GM19193 (cell line): Measurements from ENCODE around the gene GRIK5.

ENCODE experiments used
- POLR2A ChIP-seq: IDR thresholded peaks from 4 replicates; pipeline ENCODE4 v1.6.1; 2011; ENCODE audit not compliant: insufficient read depth, insufficient read length; ENCODE audit errors: extremely low read depth

GRIK5 gene

DNA sequence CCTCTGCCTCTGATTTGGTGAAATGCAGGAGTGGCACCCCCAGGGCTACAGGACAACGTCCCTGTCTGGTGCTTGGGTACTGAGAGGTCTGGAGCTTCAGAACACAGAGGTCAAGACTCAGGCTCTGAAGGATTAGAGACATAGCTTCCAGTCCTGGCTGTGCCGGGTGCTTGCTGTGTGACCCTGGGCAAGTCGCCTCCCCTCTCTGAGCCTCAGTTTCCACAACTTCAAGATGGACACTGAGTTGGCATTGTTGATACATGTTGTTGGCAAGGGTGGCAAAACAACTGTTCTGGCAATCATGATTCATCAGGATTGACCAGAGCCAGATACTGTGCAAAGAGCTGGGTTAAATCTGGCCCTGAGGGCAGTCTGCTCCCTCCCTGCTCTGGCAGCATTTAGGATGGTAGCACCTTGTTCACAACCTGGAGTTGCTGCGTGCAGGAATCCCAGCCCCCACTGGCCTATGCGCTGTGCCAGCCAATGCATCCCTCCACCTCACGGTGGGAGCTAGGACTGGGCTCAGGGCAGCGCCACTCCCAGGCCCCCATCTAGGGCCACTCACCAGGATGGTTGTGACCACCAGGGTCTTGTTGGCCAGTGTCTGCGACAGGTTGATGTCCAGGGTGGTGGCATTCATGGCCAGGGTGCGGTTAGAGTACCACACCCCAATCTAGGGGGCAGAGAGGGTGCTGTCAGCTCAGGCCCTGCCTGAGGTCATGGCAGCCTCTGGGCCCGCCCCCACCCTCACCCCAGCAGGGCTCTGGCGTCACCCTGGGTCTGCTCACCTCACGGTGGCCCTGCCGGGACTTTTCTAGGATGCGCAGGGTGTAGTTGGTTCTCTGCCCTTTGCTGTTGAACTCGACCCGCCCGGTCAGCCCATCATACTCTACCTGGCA lies 16.7 kb downstream of the GRIK5 start:
- no peak for TF ChIP-seq POLR2A

DNA sequence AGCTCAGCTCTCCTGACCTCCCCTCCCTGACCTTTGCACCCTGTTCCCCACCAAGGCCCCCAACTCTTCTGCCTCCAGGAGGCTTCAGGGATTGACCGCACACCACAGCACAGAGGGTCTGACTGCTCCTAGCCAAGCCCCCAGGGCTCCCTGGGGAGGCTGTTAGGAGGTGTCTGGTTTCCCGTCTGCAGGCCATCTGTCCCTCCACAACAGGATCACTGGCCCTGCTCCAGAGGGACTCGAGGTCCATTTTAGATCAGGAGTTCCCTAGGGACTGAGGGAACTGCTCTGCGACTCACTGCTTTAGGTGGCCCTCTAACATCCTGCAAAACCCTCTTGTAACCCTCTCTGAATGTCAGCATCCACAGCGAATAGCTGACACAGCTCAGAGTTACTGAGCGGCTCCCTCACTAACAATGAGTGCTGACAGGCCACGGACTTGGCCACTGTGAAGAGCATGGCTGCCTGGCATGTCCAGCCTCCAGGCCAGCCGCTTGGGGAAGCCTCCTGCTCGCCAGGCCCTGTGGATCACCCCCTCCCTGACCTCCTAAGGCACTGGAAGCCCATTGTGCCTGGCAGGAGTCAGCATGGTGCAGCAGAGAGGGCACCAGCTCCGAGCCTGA lies 17.7 kb downstream of the GRIK5 start:
- no peak for TF ChIP-seq POLR2A

DNA sequence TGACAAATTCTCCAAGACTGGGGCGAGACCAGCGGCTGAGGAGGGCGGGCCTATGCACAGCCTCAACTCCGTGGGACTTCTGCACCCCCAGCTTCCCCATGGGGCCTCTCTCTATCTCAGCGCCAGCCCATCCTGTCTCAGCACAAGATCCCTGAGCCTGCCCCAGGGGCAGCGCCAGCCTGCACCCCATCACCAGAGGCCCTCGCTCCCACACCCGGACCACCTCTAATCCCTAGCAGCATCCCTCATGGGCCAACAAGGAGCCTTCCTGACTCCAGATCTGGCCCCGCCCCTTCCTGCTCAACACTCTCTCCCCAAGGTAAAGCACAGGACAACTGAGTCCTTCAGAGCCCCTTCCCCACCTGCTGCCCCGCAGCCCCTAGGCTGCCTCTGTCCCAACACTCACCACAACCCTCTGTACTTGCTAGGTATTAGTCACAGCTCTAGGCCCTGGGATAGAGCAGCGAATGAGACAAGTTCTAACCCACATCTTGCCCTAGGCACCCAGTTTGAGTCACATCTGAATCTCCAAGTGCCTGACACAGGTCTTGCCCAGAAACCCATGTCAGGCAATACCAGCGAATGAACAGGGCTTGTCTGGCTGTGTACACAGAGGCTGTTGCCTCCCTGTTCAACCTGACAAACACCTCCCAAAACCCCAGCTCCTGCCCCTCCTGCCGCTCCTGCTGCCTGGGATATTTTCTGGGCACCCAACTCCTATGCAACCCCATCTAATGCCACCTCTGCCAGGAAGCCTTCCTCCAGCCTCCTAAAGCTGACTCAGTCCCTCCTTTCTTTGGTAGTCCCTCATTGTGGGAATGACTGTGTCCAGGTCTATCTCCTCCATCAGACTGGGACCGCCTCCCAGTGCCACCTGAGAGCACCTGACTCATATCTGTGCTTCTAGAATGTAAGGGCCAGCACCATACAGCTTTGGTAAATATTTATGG lies 18.6 kb downstream of the GRIK5 start:
- no peak for TF ChIP-seq POLR2A

DNA sequence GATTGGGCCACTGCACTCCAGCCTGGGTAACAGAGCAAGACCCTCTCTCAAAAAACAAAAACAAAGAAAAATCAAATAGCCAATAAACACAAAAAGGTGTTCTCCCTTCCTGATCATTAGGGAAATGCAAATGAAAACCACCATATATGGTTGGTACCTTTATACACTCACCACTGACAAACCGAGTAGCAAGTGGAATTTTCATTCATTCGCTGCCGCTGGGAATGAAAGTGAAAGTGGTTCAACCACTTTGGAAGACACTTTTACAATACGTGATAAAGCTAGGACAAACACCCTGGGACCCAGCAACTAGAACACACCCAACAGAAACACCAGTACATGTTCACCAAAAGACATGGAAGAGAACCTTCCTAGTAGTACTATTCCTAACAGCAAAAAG lies 21.0 kb downstream of the GRIK5 start:
- no peak for TF ChIP-seq POLR2A

DNA sequence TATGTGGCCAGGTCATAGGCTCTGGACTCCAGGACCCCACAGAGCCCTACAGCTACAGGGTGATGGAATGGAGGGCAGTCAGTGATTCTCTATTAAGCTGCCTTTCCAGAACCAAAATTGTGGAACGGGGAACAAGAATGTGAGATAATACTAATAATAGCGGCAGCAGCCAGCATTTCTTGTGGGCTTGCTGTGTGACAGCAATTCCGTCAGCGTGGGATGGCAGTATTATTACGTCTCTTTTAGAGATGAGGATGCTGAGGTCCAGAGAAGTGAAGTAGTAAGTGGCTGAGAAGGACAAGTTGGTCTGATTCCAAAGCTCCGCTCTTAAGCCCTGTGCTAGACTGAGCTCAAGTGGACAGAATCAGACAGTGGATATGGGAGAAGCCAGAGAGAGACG lies 24.4 kb downstream of the GRIK5 start:
- TF ChIP-seq POLR2A, result no peak

DNA sequence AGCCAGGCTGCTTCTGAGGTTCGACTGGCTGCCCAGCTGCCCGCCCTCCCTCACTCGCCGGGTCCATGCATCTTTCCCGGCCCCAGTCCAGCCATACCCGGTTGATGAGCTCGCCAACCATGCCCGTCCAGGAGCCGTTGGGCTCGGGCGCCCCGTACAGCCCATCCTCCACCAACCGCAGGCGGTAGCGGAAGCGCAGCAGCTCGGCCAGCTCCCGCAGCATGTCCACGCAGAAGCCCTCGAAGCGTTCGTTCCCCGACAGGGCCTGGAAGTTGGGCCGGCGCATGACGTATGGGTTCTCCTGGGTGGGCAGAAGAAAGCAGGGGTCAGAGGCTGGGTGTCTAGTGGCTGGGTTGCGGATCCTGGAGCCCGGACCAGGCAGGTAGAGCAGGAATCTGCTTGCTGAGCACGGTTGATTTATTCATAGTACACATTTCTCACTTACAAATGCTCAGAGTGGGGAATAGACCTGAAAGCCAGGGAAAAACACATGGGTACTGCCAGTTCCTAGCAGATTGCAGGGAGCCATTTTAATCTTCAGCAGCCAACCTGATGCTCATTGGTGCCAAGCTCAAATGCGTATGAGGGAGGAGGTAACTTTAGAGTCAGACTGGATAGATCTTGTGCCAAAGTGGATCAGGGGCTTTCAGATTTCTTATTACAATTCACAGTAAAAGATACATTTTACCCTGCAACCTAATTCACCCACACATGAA lies 27.4 kb downstream of the GRIK5 start:
- no peak for TF ChIP-seq POLR2A

DNA sequence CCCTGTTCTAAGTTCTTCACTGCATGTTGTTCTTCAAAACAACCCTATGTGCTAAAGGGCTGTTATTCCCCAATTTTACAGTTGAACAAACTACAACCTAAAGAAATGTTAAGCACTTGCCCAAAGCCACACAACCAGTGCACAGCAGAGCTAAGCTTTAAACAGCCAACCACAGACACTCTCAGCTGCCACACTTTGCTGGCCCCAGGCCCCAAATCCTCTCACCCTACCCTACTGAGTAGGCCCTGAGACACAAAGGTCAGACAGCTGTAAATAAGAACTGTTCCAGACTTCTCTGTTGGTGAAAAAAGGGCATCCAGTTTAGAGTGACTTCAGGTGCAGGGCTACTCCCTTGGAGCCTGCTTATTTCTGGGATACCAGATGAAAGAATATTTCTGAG lies 30.0 kb downstream of the GRIK5 start:
- no peak for TF ChIP-seq POLR2A

DNA sequence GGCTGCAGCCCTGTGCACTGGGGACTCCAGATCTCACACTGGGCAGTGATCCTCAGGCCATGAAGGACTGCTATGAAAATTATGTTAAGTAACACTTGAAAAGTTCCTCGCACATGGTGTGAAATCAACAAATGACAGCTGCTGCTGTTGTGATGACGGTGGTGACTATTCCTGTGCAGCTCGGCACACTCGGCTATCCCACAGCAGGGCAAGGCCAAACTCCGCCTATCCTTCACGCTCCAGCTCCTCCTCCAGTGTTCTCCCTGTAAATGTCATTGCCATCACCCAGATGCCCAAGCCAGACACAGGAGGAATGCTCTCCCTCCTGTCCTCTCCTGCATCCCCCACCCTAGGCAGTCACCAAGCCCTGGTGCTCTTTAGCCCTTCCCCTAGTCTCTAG lies 31.3 kb downstream of the GRIK5 start:
- no peak for TF ChIP-seq POLR2A

DNA sequence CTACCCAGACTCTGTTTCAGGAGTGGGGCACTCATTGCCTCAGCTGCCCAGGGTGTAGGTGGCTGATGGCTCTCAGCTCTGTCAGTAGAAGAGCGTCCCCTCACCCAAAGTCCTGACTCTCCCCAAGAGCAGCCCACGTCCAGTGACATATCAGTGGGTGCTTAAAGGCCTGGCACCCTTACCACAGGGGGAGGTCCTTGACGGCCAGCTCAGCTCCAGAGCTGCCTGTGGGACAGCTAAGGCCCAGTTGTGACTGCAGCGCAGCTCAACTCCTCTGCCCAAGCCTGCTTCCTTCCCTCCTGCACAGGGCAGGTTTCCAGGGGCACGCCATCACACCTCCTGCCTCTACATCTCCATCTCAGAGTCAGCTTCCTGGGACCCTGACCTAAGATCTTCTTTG lies 32.4 kb downstream of the GRIK5 start:
- no peak for TF ChIP-seq POLR2A

DNA sequence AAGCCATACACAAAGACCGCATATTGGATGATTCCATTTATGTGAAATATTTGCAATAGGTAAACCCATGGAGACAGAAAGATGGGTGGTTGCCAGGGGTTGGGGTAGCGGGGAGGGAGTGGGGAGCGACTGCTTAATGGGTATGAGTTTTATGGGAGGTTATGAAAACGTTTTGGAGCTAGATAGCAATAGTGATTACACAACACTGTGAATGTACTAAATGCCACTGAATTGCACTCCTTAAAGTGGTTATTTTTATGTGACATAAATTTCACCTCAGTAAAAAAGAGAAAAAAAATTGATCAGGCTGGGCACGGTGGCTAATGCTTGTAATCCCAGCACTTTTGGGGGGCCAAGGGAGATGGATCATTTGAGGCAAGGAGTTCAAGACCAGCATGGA lies 36.6 kb downstream of the GRIK5 start:
- TF ChIP-seq POLR2A, result no peak

DNA sequence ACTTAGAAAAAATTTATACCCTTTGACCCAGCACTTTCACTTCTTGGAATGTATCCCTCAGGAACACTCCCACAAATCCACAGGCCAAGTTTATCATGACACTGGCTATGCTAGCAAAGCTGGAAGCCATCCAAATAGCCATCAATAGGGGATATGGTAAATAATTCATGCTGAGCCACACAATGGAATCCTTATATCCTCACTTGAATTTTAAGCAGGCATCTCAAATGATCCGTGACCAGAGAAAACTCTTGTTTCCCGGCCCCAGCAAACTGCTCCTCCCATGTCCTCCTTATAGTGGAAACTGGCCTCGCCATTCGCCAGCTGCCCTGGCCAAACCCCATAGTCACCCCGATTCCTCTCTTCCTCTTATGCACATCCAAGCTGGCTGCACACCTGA lies 37.6 kb downstream of the GRIK5 start:
- TF ChIP-seq POLR2A, result no peak

DNA sequence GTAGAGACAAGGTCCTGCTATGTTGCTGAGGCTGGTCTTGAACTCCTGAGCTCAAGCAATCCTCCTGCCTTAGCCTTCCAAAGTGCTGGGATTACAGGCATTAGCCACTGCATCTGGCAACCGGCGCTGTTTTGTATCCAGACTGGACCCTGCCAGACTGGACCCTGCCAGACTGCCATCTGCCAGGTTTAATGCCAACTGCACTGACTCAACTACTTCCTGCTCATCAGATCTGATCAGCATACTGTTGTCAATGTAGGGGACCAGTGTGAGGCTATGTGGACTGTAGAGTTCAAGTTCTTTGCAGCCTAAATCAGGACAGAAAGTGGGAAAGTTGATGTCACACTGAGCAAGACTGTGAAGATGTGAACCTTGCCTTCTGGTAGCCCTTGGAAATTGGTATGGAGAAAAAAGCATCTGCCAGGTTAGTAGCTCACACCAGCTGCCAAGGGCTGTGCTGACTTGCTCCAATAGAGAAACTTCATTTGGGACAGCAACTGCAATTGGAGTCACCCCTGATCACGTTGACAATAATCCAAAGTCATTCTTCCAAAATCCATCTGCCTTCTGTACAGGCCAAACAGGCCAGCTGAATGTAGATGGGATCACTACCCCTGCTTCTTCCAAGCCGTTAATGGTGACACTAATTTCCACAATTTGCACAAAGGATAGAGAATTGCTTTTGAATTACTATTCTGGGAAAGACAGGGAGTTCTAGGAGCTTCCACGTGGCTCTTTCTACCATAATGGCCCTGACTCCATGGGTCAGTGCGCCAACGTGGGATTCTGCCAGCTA lies 39.2 kb downstream of the GRIK5 start:
- no peak for TF ChIP-seq POLR2A

DNA sequence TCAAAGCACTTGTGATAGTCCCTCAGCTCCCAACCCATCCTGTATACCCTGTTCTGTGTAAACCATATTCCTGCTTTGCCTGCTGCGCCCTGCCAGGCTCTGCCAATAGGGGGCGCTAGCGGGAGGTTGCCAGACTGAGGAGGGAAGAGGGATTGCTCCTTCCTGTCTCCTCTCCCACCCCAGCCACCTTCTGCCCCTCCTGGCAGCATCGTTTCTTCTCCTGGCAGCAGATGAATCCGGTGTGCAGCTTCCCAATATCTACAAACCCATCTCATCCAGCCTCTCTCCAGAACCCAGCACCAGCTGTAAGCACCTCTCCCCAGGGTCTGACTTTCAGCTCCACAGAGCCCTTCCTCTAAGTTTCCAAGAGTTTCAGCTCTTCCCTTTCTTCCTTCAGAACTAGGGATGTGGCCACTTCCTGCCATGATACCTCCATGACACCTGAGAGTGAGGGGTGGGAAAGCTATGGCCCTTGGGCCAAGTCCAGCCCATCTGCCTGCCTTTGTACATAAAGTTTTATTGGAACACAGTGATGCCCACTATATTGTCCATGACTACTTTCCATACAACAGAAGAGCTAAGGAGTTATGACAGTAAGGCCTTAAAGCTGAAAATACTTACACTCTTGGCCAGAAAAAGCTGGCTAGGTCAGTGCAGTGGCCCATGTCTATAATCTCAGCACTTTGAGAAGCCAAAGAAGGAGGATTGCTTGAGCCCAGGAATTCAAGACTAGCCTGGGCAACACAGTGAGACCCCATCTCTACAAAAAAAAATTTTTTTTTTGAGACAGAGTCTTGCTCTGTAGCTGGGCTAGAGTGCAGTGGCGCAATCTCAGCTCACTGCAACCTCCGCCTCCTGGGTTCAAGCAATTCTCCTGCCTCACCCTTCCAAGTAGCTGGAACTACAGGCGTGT lies 41.4 kb downstream of the GRIK5 start:
- TF ChIP-seq POLR2A, result no peak
